Tibial nerve (tissue), 4 donors: ENCODE results near the gene RANBP3.

ENCODE experiments used
- CTCF ChIP-seq, 5 experiments: fragments of 200-600 bp in 3 of 5; fragments of 450-650 bp in 2 of 5; sonication (generic) in 3 of 5; IDR thresholded peaks; one replicate each; pipeline ENCODE4 v1.5.1; 2016 to 2019; ENCODE audit warnings: antibody characterized with exemption in 5 of 5, mild to moderate bottlenecking in 3 of 5, moderate library complexity in 2 of 5
- EP300 ChIP-seq, 2 donors: sonication (generic); formaldehyde crosslinking; IDR thresholded peaks; one replicate each; pipeline ENCODE4 v1.6.1; 2017; ENCODE audit warnings: antibody characterized with exemption in 2 of 2, mild to moderate bottlenecking in 1 of 2
- POLR2A ChIP-seq, 2 donors: fragments of 450-650 bp; IDR thresholded peaks; one replicate each; pipeline ENCODE4 v1.6.1; 2017; ENCODE audit warnings: antibody characterized with exemption in 2 of 2, mild to moderate bottlenecking in 2 of 2, moderate library complexity in 2 of 2

- no peak for TF ChIP-seq CTCF (IDR thresholded peaks at IDR 0.05)
- TF ChIP-seq POLR2A (IDR thresholded peaks at IDR 0.05) = no peak
- no peak for TF ChIP-seq EP300 (IDR thresholded peaks at IDR 0.05)
Observed at GRCh38 chr19:5897189-5897969, 80.6 kb downstream of the RANBP3 start.
